Umbilical cord (tissue), 2 donors: ENCODE measurements around the gene ADIPOR2. TPM values are rescaled to one million over a fixed set of nuclear protein-coding genes. Genes with fewer than 3 reads are reported as not detected.
"Not testable (repeated sequence)": the region's sequence is repeated elsewhere in the genome, so short reads cannot be mapped to it uniquely, and the experiment has no call there.

Source experiments
- DNase-seq: peaks from one replicate; pipeline ENCODE4 v3.0.0-alpha.2; 2015; ENCODE audit warnings: low spot score
- total RNA-seq: library from RNA; depleted of rRNA; stranded (reverse); fragments of >200 nt; gene quantifications from one replicate; pipeline ENCODE4 v1.2.3, GENCODE V29; 2014; ENCODE audit warnings: low replicate concordance; ENCODE audit not compliant: insufficient read depth

Gene ADIPOR2
- total RNA-seq, 1 donor from 2014 or later, result 25.8 TPM

- DNase-seq, result no peak
These were observed 27.3 kb upstream of the ADIPOR2 start for GRCh38 chr12:1663440-1664132.

GRCh38 chr12:1665366-1665765 lies 25.5 kb upstream of the ADIPOR2 start:
- no peak for DNase-seq

- no peak for DNase-seq
These were observed 24.7 kb upstream of the ADIPOR2 start for GRCh38 chr12:1666215-1666614.

- no peak for DNase-seq
These were observed 24.1 kb upstream of the ADIPOR2 start for GRCh38 chr12:1666685-1667162.

- DNase-seq, result no peak
These were observed 21.9 kb upstream of the ADIPOR2 start for GRCh38 chr12:1668833-1669543.

- no peak for DNase-seq
These were observed 20.3 kb upstream of the ADIPOR2 start for GRCh38 chr12:1670358-1671268.

GRCh38 chr12:1676043-1676442 lies 14.8 kb upstream of the ADIPOR2 start:
- no peak for DNase-seq

- DNase-seq, result peak; percentile 43
These were observed 9.9 kb upstream of the ADIPOR2 start for GRCh38 chr12:1680804-1681492.

GRCh38 chr12:1681493-1681807 lies 9.4 kb upstream of the ADIPOR2 start:
- DNase-seq, result no peak

GRCh38 chr12:1688086-1688710 lies 2.7 kb upstream of the ADIPOR2 start:
- DNase-seq, result no peak

- peak; percentile 52 for DNase-seq
These were observed 495 bp downstream of the ADIPOR2 start for GRCh38 chr12:1691123-1692007.

GRCh38 chr12:1692226-1692625 lies 1.4 kb downstream of the ADIPOR2 start:
- DNase-seq, result no peak

- DNase-seq, result no peak
These were observed 2.2 kb downstream of the ADIPOR2 start for GRCh38 chr12:1692895-1693610.

- not testable (repeated sequence) for DNase-seq
These were observed 4.2 kb downstream of the ADIPOR2 start for GRCh38 chr12:1695097-1695496.

- DNase-seq, result peak; percentile 59
These were observed 5.2 kb downstream of the ADIPOR2 start for GRCh38 chr12:1695886-1696670.

- DNase-seq, result peak; percentile 53
These were observed 5.9 kb downstream of the ADIPOR2 start for GRCh38 chr12:1696800-1697199.

GRCh38 chr12:1697271-1697670 lies 6.4 kb downstream of the ADIPOR2 start:
- DNase-seq, result peak; percentile 85

GRCh38 chr12:1698720-1699119 lies 7.8 kb downstream of the ADIPOR2 start:
- DNase-seq, result peak; percentile 35

GRCh38 chr12:1702713-1703112 lies 11.8 kb downstream of the ADIPOR2 start:
- no peak for DNase-seq
